HG02970 (cell line): Measurements from ENCODE around the gene CHAF1B.

Source experiments
- ATAC-seq: cut with Tn5 transposase; IDR thresholded peaks from one replicate; pipeline ENCODE4 v1.9.1; 2021; ENCODE audit warnings: mild to moderate bottlenecking, moderate library complexity, moderate number of reproducible peaks; ENCODE audit not compliant: unreplicated experiment, low FRiP score

CHAF1B gene

DNA sequence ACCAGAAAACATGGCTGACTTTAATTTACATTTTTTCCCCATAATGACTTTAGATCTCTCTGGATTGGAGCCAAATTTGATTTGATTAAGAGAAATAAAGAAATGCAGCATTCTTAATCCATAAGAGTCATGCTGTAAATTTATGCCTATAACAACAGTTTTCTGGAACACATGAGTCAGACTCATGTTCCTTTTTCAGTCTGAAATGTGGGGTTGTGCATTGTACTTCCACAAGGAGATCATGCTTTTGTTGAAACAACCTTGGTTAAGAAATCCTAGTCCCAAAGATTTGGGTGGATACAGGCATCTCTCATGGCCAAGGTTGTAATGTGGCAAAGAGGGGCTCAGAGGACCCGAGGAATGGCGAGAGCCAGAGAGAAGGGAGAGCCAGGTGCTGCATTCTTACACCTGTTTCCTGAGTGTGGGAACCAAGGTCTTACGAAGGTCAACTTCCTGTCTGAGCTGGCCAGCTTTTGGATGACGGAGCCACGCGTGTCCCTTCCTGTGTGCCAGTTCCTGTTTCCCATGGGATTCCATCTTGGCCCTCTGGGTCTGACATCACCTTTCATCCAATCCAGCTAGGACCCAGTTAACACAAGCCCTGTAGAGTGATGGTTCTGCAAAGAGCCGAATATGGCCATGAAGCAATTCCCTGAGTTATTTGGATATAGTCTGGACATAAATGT lies 71.7 kb downstream of the CHAF1B start:
- no peak for ATAC-seq

GRCh38 chr21:36459098-36459497 lies 73.9 kb downstream of the CHAF1B start:
- ATAC-seq, result no peak

- no peak for ATAC-seq
These were observed 75.7 kb downstream of the CHAF1B start for GRCh38 chr21:36460866-36461265.

DNA sequence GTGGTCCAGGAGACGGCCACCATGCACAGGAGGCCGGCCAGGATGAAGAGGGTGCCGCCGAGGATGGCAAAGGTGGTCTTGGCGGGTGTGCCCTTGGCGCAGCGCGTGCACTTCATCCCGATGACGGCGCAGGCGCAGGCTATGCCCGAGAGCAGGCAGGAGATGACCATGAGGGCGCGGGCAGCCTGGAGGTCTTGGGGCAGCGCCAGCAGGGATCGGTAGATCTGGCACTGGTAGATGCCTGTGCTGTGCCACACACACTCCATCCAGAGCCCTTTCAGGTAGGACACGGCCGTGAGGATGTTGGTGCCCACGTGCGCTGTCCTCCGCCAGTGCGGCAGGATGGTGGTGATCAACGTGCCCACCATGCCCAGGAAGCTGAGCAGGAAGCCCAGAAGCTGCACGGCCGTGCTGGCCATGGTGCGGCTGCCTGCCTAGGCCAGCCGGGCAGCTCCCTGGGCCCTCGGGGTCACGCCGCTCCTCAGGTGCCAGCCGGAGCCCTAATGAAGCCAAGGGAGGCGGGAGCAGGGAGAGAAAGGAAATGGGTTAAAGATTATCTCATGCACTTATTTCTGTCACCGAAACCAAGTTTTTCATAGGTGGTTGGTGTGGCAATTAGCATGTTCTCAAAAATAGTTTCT lies 76.2 kb downstream of the CHAF1B start:
- no peak for ATAC-seq

DNA sequence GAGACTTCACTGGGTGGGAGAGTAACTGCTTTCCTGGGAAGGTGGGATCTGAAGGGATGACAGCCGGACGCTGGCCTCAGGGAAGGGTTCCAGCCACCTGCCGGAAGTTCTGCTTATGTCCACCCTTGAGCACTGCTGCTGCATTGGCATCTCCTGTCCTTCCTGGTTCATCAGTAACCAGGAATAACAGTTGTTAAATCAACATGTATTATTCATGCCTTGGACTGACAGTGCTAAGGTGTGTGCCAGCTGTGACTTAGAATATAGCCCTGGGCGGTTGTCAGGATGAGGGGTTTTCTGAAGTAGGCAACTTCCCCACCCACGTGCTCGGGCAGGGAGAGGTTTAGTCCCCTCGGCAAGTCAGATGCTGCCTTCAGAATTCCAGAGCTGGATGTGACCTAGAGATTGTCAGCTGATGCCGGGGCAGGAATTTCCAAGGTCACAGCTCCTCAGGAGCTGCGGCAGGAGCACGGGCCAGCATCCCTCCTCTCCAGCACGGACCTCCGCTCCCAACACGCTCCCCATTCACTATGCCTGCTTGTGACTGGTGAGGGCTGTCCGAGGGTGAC lies 76.8 kb downstream of the CHAF1B start:
- ATAC-seq, result no peak

- no peak for ATAC-seq
These were observed 78.0 kb downstream of the CHAF1B start for GRCh38 chr21:36463204-36463603.

DNA sequence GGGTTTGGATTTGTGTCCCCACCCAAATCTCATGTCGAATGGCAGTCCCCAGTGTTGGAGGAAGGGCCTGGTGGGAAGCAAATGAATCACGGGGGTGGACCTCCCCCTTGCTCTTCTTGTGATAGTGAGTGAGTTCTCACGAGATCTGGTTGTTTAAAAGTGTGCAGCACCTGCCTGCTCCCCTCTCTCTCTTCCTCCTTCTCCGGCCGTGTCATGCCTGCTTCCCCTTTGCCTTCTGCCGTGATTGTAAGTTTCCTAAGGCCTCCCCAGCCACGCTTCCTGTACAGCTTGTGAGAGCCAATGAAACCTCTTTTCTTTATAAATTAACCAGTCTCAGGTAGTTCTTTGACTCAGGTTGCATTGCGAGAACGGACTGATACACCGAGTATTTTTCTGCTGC lies 78.8 kb downstream of the CHAF1B start:
- no peak for ATAC-seq

- ATAC-seq, result no peak
These were observed 79.4 kb downstream of the CHAF1B start for GRCh38 chr21:36464590-36464989.

GRCh38 chr21:36465478-36465877 lies 80.3 kb downstream of the CHAF1B start:
- no peak for ATAC-seq

DNA sequence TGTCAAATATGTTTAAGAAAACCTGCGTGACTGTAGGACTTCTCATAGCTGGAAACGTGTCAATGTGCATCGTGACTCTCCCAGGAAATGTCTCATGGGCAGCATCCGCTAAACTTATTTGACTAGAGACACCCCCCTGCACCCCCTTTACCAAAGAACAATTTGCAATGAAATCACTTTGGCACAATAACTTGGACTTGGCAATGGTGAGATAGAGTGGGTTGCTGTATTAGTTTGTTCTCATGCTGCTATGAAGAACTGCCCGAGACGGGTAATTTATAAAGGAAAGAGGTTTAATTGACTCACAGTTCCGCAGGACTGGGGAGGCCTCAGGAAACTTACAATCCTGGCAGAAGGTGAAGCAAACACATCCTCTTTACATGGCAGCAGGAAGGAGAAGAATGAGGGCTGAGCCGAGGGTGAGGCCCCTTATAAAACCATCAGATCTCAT lies 80.9 kb downstream of the CHAF1B start:
- no peak for ATAC-seq
